Stimulated activated CD4-positive, alpha-beta T cell treated with anti-CD3 and anti-CD28 coated beads, Interleukin-1b, Interleukin-23, amount 100 ng/mL, for 4 hours (primary cell): Measurements from ENCODE around the gene ISL1.

Experiments
- DNase-seq, 2 donors: peaks; one replicate each; pipeline ENCODE4 v3.0.0-alpha.2; 2020; ENCODE audit warnings: low read depth in 2 of 2

Gene ISL1

DNA sequence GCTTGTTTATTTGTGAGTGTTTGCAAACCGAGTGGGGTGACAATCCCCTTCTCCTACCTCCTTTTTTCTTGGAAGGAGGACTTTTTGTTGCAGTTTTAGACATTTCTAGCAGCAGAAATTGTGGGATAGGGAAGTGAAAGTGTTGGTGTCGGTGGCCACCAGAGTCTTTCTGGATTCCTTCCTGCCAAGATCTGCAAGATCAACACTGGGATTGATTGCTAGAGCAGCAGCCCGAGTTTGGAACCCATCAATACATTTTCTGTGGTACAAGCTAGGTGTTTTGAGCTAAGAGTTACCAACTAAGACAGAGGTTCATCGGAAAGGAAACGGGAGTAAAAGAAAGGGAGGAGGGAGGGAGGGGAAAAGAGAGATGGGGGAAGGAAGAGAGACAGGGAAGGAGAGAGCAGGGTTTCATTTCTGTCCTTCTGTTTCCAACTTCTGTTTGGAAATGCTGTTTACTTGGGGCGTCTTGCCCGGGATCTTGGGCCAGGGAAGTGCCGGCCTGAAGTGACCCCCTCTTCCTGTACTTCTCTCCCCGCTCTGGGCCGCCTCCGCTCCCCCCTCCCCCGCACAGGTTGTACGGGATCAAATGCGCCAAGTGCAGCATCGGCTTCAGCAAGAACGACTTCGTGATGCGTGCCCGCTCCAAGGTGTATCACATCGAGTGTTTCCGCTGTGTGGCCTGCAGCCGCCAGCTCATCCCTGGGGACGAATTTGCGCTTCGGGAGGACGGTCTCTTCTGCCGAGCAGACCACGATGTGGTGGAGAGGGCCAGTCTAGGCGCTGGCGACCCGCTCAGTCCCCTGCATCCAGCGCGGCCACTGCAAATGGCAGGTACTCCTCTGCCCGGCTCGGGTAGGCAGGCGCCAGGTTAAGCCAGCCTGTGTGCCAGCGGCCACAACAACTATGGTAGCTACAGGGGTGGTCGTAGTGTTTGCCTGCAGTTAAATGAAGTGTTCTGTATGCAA lies 4.0 kb downstream of the ISL1 start:
- DNase-seq, result no peak

- no peak for DNase-seq
Measured at GRCh38 chr5:51387884-51388275, 4.6 kb downstream of the ISL1 start.

DNA sequence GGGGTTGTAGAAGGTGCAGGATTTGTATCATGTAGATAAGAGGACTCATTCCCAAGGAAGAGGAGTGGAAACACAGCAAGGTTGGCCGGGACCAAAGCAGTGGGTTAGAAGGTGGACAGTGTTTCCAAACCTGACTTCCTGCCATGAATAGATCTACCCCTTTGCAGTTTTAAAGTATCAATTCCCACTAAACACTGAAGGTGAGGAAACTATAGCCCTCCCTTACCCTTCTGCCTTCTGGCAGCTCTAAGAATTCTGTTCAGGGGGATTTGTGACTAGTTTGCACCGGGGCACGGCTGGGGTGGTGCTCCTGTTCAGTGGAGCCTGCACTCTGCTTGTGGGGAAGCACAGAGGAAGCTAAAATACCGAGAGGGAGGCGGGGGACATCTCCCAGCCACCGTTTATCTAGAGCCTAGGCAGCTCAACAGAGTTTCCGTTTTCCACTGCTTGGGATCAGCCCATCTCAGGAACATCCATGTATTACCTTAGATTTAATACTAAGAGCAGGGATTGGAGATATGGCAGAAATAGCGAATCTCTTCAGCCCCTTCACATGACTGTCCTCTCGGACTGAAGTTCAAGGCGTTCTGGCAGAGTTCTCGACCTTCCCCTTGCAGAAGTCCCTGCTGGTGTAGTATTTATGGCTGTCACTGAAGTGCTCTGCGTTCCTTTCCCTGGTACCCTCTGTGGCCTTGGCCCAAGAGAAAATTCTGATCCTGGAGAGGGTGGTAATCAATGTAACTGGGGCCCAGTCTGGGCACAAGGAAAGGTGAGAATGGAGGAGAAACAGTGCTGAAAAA lies 5.4 kb downstream of the ISL1 start:
- DNase-seq, result no peak

DNA sequence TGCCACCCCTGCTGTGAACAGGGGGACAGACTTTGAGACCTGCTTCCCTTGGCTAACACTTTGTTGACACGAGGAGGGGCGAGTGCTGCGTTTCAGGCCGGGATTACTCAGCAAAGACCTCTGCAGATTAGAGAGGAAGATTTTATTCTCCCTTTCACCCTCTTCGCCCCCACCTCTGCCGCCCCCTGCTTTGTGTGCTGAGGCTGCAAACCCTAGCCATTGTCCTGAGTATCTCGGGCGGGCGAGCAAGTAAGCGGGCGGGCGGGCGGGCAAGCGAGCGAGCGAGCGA lies 6.0 kb downstream of the ISL1 start:
- DNase-seq, result no peak

DNA sequence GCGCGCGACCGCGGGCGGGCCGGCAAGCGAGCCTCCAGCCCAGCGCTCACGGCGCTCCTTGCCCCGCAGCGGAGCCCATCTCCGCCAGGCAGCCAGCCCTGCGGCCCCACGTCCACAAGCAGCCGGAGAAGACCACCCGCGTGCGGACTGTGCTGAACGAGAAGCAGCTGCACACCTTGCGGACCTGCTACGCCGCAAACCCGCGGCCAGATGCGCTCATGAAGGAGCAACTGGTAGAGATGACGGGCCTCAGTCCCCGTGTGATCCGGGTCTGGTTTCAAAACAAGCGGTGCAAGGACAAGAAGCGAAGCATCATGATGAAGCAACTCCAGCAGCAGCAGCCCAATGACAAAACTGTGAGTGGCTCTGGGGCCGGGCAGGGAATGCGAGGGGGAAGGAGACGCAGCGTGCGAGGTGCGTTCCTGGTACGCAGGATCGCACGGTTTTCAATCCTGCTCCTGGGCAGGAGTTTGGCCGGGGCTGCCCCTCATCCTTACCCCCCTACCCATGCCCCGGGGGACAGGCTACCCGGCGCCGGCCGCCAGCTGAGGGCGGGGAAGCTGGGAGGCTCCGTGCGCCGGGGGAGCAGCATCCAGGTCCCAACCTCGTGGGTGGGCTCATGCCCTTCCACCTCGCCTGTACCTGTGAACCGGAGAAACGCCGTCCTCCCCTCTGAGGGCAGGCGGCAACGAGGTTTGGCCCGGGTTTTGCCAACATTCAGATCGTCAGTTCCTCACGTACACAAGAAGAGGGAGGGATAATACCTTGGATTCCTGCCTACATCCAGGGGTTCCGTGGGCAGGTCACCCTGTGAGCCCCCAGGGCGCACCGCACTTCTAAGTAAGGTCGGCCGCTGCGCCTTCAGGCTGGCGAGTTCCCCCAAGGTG lies 6.6 kb downstream of the ISL1 start:
- no peak for DNase-seq

DNA sequence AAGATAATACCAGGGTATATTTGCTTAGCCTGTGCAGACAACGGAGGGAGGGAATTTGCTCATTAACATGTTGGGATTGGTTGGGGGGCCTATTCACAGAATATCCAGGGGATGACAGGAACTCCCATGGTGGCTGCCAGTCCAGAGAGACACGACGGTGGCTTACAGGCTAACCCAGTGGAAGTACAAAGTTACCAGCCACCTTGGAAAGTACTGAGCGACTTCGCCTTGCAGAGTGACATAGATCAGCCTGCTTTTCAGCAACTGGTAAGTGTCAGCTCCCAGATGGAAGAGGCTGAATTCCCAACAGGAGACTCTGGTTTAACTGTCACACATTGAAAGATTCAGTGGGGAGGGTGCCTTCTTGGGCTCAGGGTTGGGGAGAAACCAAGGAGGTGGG lies 7.9 kb downstream of the ISL1 start:
- no peak for DNase-seq

GRCh38 chr5:51392689-51393199 lies 9.5 kb downstream of the ISL1 start:
- DNase-seq, result no peak

DNA sequence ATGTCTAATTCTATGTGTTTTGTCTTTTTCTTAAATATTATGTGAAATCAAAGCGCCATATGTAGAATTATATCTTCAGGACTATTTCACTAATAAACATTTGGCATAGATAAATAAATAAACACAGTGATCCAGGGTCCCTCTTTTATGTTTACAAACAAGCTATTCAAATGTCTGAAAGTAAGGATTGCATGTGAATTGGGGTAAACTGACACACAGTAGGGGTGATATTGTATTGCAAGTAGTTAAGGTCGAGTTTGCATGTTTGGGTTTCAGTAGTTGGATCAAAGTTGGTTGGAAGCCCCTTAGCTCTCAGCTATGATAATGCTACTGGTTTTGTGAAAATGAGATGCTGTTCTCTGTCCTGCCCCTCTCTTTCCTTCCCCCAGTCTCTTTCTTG lies 11.4 kb downstream of the ISL1 start:
- DNase-seq, result no peak

DNA sequence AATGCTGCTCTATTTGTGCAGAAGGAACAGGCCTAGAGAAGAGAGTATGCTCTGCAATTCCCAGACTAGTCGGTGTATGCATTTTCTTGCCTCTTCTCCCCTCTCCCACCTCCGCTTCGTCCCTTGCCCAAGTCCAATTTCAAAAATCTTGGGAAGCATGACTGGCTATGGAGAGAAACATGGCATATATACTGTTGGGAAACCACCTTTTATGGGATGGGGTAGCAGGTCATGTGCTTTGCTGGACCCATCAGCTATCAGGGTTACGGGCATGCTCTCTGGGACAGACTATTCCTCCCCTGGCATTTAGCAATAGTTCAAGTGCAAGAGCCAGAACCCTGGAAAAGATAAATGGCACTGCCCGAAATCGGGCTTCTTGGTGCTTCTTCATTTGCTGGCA lies 12.0 kb downstream of the ISL1 start:
- DNase-seq, result no peak

DNA sequence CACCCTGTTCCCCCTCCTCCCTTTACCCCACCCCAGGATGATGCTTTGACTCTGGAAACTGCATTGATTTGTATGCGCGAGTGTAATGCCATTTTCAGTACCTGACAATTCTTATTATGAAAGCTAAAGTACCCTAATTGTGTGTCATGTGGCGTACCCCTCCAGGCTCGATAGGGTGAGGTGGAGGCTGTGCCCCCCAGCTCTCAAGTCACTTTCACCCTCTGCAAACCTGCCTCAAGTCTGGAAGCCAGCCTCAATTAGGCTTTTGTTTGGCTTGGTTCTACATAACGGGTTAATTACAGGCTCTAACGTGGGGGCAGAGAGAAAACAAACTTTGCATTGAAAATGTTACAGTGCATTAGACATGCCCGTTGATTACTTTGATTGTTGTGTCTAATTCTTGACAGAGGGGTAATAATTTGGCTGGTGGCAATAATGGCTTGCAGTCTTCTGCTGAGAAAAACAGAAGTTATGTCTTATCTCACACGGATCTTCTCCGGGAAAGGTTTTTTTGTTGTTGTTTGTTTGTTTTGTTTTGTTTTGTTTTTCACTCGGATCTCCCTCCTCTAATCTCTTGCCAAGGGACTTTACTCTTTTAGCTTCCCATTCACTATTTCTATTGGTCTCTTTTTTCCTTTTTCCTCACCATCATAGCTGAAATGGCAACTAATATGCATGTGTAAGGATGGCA lies 12.6 kb downstream of the ISL1 start:
- DNase-seq, result no peak

- no peak for DNase-seq
Measured at GRCh38 chr5:51396797-51397196, 13.5 kb downstream of the ISL1 start.

GRCh38 chr5:51397996-51398395 lies 14.7 kb downstream of the ISL1 start:
- DNase-seq, result no peak

DNA sequence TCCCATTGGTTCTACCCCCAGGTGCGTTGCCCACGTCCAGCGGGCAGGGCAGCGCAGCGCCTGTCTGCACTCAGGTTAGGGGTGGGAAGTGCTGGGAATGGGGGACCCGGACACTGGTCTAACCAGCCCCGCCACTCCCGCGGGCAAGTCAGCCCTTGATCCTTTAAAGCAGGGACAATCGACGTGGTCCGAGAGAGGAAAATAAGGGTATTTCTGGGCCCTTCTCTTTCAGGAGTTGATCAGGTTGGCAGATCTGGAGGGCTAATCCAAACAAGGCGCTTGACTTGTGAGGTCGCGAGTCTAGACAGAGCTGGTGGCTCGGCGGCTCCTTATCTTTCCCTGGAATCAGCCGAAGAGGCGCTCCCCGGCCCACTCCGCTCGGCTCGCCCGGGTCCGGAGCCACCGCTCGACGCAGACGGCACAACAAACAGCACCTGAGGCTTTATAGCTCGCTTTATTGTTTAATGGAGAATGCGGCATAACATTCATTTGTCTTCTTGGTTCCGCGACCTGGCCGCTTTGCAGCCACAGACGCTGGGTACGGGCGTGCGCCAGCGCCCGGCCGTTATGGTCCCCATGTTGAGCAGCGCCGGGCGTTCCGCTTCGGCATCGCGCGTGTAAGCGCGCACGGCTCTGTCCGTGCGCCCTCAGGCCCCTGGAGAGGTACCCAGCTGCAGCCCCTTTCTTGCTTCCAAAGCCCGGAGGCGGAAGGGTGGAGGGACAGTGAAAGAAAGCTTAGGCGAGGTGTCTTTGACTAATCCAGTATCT lies 15.8 kb downstream of the ISL1 start:
- DNase-seq, result no peak

- DNase-seq, result no peak
Measured at GRCh38 chr5:51399643-51400006, 16.4 kb downstream of the ISL1 start.

DNA sequence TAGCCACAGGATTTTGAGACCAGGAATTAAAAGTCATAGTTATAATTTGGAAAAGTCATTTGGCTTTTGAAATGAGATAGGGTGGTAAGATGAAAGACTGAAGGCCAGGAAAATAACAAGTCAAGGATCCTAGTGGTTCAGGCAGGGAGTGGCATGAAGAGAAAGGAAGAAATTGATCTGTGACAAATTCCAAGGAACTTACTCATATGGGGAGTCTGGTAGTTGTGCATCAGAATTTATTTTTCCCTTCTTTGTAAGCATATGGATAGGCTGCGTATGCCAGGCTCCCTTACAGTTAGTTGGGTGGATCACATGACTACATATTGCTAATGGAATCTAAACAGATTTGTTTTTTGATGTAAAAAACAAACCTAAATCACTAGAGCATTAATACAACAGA lies 21.0 kb downstream of the ISL1 start:
- DNase-seq, result no peak

DNA sequence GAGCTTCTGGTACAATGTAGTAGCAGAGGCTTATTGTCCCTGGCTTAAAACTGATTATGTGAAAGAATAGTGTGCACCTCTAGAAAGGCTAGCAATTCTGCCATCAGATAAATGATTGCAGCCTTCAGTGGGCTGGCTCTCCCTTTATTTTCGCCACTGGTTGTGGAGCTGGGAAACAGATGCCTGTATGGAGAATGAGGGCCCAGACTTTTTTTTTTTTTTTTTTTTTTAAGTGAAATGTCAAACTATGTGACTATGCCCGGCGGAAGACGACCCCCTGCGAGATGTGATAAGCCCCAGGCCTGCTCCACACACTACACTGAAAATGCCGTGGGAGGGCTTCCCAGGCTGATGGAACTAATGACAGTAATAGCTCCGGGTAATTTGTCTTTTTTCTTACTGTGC lies 28.7 kb downstream of the ISL1 start:
- no peak for DNase-seq

- DNase-seq, result no peak
Measured at GRCh38 chr5:51414516-51414915, 31.3 kb downstream of the ISL1 start.

- no peak for DNase-seq
Measured at GRCh38 chr5:51416149-51416548, 32.9 kb downstream of the ISL1 start.

DNA sequence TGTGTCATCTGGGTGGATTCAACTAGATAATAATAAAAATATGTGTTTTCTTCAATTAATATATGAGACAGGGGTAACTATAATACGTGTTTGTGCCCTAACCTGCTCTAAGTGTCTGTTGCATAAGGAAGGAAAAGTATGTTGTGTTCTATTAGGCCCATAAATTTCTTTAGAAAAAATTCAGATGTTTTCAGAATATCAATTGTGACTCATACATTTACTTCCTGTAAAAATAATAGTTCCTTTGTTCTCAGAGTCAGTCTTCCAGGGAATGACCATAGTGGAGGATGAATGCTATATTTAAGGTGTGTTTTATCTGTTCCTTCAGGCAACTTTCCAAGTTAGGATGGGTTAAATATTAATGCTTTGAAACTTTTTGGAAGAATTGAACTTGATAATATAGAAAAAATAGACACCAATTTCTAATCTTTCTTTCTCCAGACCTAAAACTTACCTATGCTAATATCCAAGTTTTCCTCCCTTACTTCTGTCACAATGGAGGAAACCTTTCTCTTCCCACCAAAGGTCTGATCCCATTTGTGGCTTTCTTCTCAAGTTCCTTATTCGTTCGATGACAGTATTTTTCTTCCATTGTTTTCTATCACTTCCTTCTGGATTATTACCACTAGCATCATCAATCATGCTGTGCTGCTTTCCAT lies 49.9 kb downstream of the ISL1 start:
- DNase-seq, result no peak

GRCh38 chr5:51439232-51439631 lies 56.0 kb downstream of the ISL1 start:
- DNase-seq, result no peak
